Measurements from ENCODE around the gene SAMD3.

DNA sequence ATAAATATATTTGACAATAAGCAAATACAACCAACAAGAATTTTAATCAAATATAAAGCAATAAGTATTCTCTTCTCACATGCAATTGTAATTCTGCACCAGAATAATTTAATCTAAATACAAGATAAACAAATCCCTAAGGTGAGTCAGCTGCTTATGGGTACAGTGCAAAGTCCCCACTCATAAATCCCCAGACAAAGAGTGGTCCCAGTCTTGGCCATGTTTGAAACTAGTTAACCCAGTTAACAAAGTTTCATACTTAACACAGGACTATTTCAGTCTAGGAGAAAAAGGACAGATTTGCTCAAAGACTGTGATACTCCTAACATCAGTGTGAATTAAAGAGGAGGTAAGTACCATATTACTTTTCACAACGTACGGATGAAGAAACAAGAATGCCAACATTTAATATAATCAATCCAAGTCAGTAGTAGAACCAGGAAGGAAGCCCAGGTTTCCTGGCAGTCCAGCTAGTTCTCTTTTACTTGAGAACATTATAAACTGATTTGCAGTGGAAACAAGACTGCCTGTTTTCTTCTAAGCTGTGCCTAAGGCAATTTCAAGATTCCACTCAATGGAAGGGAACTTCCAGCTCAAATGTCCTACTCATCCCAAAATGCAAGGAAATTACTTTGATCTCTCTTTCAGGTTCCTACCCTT lies 10.4 kb downstream of the SAMD3 start:
- TF ChIP-seq, protein P1, sequence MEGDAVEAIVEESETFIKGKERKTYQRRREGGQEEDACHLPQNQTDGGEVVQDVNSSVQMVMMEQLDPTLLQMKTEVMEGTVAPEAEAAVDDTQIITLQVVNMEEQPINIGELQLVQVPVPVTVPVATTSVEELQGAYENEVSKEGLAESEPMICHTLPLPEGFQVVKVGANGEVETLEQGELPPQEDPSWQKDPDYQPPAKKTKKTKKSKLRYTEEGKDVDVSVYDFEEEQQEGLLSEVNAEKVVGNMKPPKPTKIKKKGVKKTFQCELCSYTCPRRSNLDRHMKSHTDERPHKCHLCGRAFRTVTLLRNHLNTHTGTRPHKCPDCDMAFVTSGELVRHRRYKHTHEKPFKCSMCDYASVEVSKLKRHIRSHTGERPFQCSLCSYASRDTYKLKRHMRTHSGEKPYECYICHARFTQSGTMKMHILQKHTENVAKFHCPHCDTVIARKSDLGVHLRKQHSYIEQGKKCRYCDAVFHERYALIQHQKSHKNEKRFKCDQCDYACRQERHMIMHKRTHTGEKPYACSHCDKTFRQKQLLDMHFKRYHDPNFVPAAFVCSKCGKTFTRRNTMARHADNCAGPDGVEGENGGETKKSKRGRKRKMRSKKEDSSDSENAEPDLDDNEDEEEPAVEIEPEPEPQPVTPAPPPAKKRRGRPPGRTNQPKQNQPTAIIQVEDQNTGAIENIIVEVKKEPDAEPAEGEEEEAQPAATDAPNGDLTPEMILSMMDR (IDR thresholded peaks at IDR 0.05), result no peak
- no peak for TF ChIP-seq POLR2A (IDR thresholded peaks at IDR 0.05)

Measured in heart left ventricle (tissue), 13 donors.